Osteoblast (primary cell): ENCODE data around the gene F8. TPM values are rescaled to one million over a fixed set of nuclear protein-coding genes. Genes with fewer than 3 reads are reported as not detected.

Experiments
- DNase-seq: peaks from one replicate; pipeline ENCODE4 v3.0.0; 2011; ENCODE audit warnings: low spot score, mixed read lengths; ENCODE audit not compliant: insufficient read length; ENCODE audit errors: missing footprints
- H2AFZ ChIP-seq: 2 replicates; pipeline ENCODE4 v1.6.0; 2011; ENCODE audit warnings: mild to moderate bottlenecking, low read length
- H3K27ac ChIP-seq: 2 replicates; pipeline ENCODE4 v1.5.1; 2011; ENCODE audit warnings: mild to moderate bottlenecking, low read depth, low read length, moderate library complexity
- H3K27me3 ChIP-seq: 2 replicates; pipeline ENCODE4 v1.6.0; 2012; ENCODE audit warnings: mild to moderate bottlenecking, control low read depth, inconsistent platforms, low read length, moderate library complexity; ENCODE audit not compliant: insufficient read depth
- H3K36me3 ChIP-seq: 2 replicates; pipeline ENCODE4 v1.5.1; 2011; ENCODE audit warnings: mild to moderate bottlenecking, low read length, control low read depth, moderate library complexity; ENCODE audit not compliant: insufficient read depth
- H3K4me1 ChIP-seq: 2 replicates; pipeline ENCODE4 v1.5.1; 2011; ENCODE audit warnings: mild to moderate bottlenecking, low read length, control low read depth, moderate library complexity; ENCODE audit not compliant: insufficient read depth
- H3K4me2 ChIP-seq: 2 replicates; pipeline ENCODE4 v1.6.0; 2011; ENCODE audit warnings: mild to moderate bottlenecking, low read length; ENCODE audit not compliant: insufficient read depth
- H3K4me3 ChIP-seq: fragments of 200-600 bp; sonication (generic); 3 replicates; pipeline ENCODE4 v1.5.1; 2012; ENCODE audit warnings: mild to moderate bottlenecking, low read length, inconsistent platforms; ENCODE audit not compliant: insufficient read depth
- H3K79me2 ChIP-seq: 2 replicates; pipeline ENCODE4 v1.6.0; 2012; ENCODE audit warnings: mild to moderate bottlenecking, low read length, control low read depth, inconsistent platforms; ENCODE audit not compliant: insufficient read depth
- H3K9me3 ChIP-seq: 2 replicates; pipeline ENCODE4 v1.5.1; 2011; ENCODE audit warnings: low read depth, low read length, control low read depth
- H4K20me1 ChIP-seq: 2 replicates; pipeline ENCODE4 v1.6.0; 2012; ENCODE audit warnings: mild to moderate bottlenecking, low read length, control low read depth; ENCODE audit not compliant: insufficient read depth
- CTCF ChIP-seq: IDR thresholded peaks from 2 replicates; pipeline ENCODE4 v1.5.1; 2011; ENCODE audit warnings: mild to moderate bottlenecking, low read depth, low read length, moderate library complexity; ENCODE audit errors: extremely low read depth
- total RNA-seq: library from RNA; depleted of rRNA; stranded (reverse); fragments of >200 nt; gene quantifications from 2 replicates; pipeline ENCODE4 v1.2.3, GENCODE V29; 2012

The F8 gene
- total RNA-seq, 1 donor, result 10.9 TPM

GRCh38 chrX:154998204-154998880 is 24.2 kb downstream of the F8 start:
- H3K79me2 ChIP-seq, result no peaks in the 10 kb centered on the region
- no peak overlapping the region for H3K27ac ChIP-seq
- TF ChIP-seq CTCF, result no peak
- H3K4me1 ChIP-seq, result no peaks in the 10 kb centered on the region
- no peak overlapping the region for H2AFZ ChIP-seq
- no peaks in the 10 kb centered on the region for H3K36me3 ChIP-seq
- no peak overlapping the region for H3K4me2 ChIP-seq
- H3K27me3 ChIP-seq, result no peaks in the 10 kb centered on the region
- DNase-seq, result no peak
- no peak overlapping the region for H3K4me3 ChIP-seq
- no peaks in the 10 kb centered on the region for H3K9me3 ChIP-seq
- H4K20me1 ChIP-seq, result no peaks in the 10 kb centered on the region

GRCh38 chrX:154991476-154991875 is 31.0 kb downstream of the F8 start:
- Histone ChIP-seq H4K20me1 (no peaks in the 10 kb centered on the region), H3K79me2 (no peaks in the 10 kb centered on the region), H3K27me3 (no peaks in the 10 kb centered on the region), H3K4me3 (no peak overlapping the region), H3K27ac (no peak overlapping the region), H3K4me2 (no peak overlapping the region), H3K36me3 (no peaks in the 10 kb centered on the region), H2AFZ (no peak overlapping the region), H3K4me1 (no peaks in the 10 kb centered on the region), H3K9me3 (no peaks in the 10 kb centered on the region)
- no peak for TF ChIP-seq CTCF
- no peak for DNase-seq

GRCh38 chrX:154991039-154991438 is 31.5 kb downstream of the F8 start:
- no peak for TF ChIP-seq CTCF

GRCh38 chrX:154990496-154990895 is 32.0 kb downstream of the F8 start:
- no peaks in the 10 kb centered on the region for H3K36me3 ChIP-seq
- H3K27me3 ChIP-seq, result no peaks in the 10 kb centered on the region
- TF ChIP-seq CTCF, result no peak
- H3K4me1 ChIP-seq, result no peaks in the 10 kb centered on the region
- H3K4me3 ChIP-seq, result no peak overlapping the region
- H2AFZ ChIP-seq, result no peak overlapping the region
- no peaks in the 10 kb centered on the region for H4K20me1 ChIP-seq
- H3K4me2 ChIP-seq, result no peak overlapping the region
- H3K27ac ChIP-seq, result no peak overlapping the region
- no peak for DNase-seq
- no peaks in the 10 kb centered on the region for H3K9me3 ChIP-seq
- no peaks in the 10 kb centered on the region for H3K79me2 ChIP-seq

More at GRCh38 chrX:154991039-154991438, 31.5 kb downstream of the F8 start:
- DNase-seq, result no peak
- Histone ChIP-seq H3K36me3 (no peaks in the 10 kb centered on the region), H3K27me3 (no peaks in the 10 kb centered on the region), H3K4me3 (no peak overlapping the region), H4K20me1 (no peaks in the 10 kb centered on the region), H3K4me1 (no peaks in the 10 kb centered on the region), H2AFZ (no peak overlapping the region), H3K79me2 (no peaks in the 10 kb centered on the region), H3K27ac (no peak overlapping the region), H3K9me3 (no peaks in the 10 kb centered on the region), H3K4me2 (no peak overlapping the region)
